HUDEP-2 (cell line): ENCODE results near the gene VHLL.
"Not testable (repeated sequence)": the region's sequence is repeated elsewhere in the genome, so short reads cannot be mapped to it uniquely, and the experiment has no call there.

Experiments
- DNase-seq, 76 experiments: peaks; one replicate each; lab custom pipeline; 2025; ENCODE audit not compliant: unreplicated experiment in 76 of 76; lab: John Stamatoyannopoulos, UW

VHLL gene

GRCh38 chr1:156298852-156299357, at the start of gene VHLL:
TSS of gene VHLL (minus strand) at chr1:156299307. CDS start at chr1:156299189, 118 bp downstream.
- no peak for DNase-seq

- DNase-seq: no peak
These were observed 48.2 kb upstream of the VHLL start for GRCh38 chr1:156347331-156347730.

- no peak for DNase-seq
These were observed 47.5 kb upstream of the VHLL start for GRCh38 chr1:156346636-156347035.

- not testable (repeated sequence) for DNase-seq
These were observed 46.9 kb upstream of the VHLL start for GRCh38 chr1:156346035-156346434.

- DNase-seq: no peak
These were observed 45.3 kb upstream of the VHLL start for GRCh38 chr1:156344409-156344808.

- no peak for DNase-seq
These were observed 43.3 kb upstream of the VHLL start for GRCh38 chr1:156342166-156342955.

GRCh38 chr1:156338180-156338976, 39.3 kb upstream of the VHLL start, which contains the start of the genes CCT3 and TSACC:
TSS of gene CCT3 (minus strand) at chr1:156338292. CDS start at chr1:156338184, 108 bp downstream.
TSS of gene TSACC (plus strand) at chr1:156338526. CDS start at chr1:156339758, 1,232 bp downstream.
- peak; percentile 83 to 100 (median 98) for DNase-seq

- DNase-seq: no peak
These were observed 38.7 kb upstream of the VHLL start for GRCh38 chr1:156337888-156338179.

- peak in 2 of 76 experiments; percentile 5 to 8 for DNase-seq
These were observed 38.2 kb upstream of the VHLL start for GRCh38 chr1:156337052-156337887.

- DNase-seq: peak in 16 of 76 experiments; percentile 5 to 50 (median 20)
These were observed 37.1 kb upstream of the VHLL start for GRCh38 chr1:156336242-156336641.

- not testable (repeated sequence) for DNase-seq
These were observed 24.1 kb upstream of the VHLL start for GRCh38 chr1:156323179-156323578.

- DNase-seq: no peak
These were observed 21.5 kb upstream of the VHLL start for GRCh38 chr1:156320560-156320959.

- DNase-seq: peak in 7 of 76 experiments; percentile 2 to 17 (median 7)
These were observed 20.6 kb upstream of the VHLL start for GRCh38 chr1:156319664-156320063.

GRCh38 chr1:156316909-156317308, 17.8 kb upstream of the VHLL start:
- DNase-seq: no peak

- DNase-seq: no peak
These were observed 11.9 kb upstream of the VHLL start for GRCh38 chr1:156310962-156311361.

GRCh38 chr1:156308078-156308477, 9.0 kb upstream of the VHLL start:
- DNase-seq: no peak

GRCh38 chr1:156305215-156305614, 6.1 kb upstream of the VHLL start:
- no peak for DNase-seq

- no peak for DNase-seq
These were observed 4.1 kb upstream of the VHLL start for GRCh38 chr1:156303241-156303640.

GRCh38 chr1:156295391-156295947, 3.6 kb downstream of the VHLL start, which contains the start of gene GLMP:
TSS of gene GLMP (minus strand) at chr1:156295679. CDS start at chr1:156295645, 34 bp downstream.
- peak in 65 of 76 experiments; percentile 3 to 68 (median 36) for DNase-seq

- DNase-seq: no peak
These were observed 5.2 kb downstream of the VHLL start for GRCh38 chr1:156293895-156294294.
